Stimulated activated CD4-positive, alpha-beta T cell treated with anti-CD3 and anti-CD28 coated beads, TNF-alpha, amount 100 ng/mL, for 1 hour (primary cell): Measurements from ENCODE around the gene RNF213.

Experiments used
- DNase-seq, 3 donors: peaks; one replicate each; pipeline ENCODE4 v3.0.0-alpha.2; 2020; ENCODE audit warnings: low read depth in 3 of 3, low spot score in 1 of 3

Gene RNF213

DNA sequence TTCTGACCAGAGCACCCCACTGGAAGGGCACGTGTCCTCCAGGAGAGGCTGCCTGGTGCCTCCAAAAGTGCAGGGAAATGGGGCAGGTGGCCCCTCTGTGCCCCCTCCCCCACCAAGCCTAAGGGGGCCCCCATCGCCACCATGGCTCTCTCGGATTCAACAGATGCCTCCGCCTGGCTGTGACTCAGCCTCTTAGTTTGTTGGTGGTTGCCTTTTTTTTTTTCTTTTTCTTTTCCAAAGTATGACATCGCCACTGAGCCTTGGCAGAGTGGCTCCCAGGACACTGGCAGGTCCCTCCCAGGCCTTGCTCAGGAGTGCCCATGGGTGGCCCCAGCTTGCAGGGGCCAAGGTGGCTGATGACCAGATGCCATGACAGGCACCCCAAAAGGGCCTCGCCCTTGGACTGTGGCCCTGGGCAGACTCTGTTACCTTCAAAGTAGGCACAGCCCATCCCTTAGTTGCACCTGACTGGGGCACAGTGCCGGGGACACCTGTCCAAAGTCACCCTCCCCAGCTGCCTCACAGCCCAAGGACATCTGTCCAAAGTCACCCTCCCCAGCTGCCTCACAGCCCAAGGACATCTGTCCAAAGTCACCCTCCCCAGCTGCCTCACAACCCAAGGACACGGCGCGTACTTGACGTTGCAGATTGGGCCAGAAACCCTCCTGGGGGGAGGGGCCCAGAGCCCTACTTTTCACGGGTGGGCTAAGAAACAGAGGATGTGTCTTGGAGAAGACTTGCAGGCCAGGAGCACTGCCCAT, 186.2 kb downstream of the RNF213 start:
- DNase-seq, result no peak

- no peak for DNase-seq
These were observed 187.1 kb downstream of the RNF213 start for GRCh38 chr17:80447790-80448189.
